ENCODE measurements around the gene PHC3. TPM values are rescaled to one million over a fixed set of nuclear protein-coding genes. Genes with fewer than 3 reads are reported as not detected.

The PHC3 gene
- polyA plus RNA-seq, 2 of the 4 experiments (the other 2 are of a cell fraction) = 10.8 to 49.1 TPM

GRCh38 chr3:170205302-170205701, 23.8 kb upstream of the PHC3 start (continued):
- TF ChIP-seq, protein P1, sequence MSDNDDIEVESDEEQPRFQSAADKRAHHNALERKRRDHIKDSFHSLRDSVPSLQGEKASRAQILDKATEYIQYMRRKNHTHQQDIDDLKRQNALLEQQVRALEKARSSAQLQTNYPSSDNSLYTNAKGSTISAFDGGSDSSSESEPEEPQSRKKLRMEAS (IDR thresholded peaks at IDR 0.05) = no peak
- TF ChIP-seq HMGXB4 (CRISPR knock-in tag; IDR thresholded peaks at IDR 0.05; ENCODE audit: borderline replicate concordance) (no peak), KDM1A (IDR thresholded peaks at IDR 0.05; ENCODE audit: low read depth) (no peak), NR3C1 (IDR thresholded peaks at IDR 0.05) (no peak), PHF8 (IDR thresholded peaks at IDR 0.05; ENCODE audit: borderline replicate concordance, low read depth) (no peak), POLR2A (IDR thresholded peaks at IDR 0.05; ENCODE audit: low read length) (no peak)
- TF ChIP-seq, protein P2, sequence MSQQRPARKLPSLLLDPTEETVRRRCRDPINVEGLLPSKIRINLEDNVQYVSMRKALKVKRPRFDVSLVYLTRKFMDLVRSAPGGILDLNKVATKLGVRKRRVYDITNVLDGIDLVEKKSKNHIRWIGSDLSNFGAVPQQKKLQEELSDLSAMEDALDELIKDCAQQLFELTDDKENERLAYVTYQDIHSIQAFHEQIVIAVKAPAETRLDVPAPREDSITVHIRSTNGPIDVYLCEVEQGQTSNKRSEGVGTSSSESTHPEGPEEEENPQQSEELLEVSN (IDR thresholded peaks at IDR 0.05; ENCODE audit: borderline replicate concordance, low read depth) = no peak

GRCh38 chr3:170204509-170204908, 23.0 kb upstream of the PHC3 start:
- WGBS (ENCODE audit: missing lambda C conversion rate) = 86% methylated on average over 10 of the region's 10 CpGs
- CTCF ChIA-PET = interaction anchor here (1.4 kb wide), 1 partner anchor 11 kb away, joined by 5 read pairs; no protein-coding TSS in a partner anchor
- H3K4me1 ChIP-seq = 0 out of 3 replicates have a peak, but pooled peaks cover 6% of the 10 kb centered on the region
- no peak for FAIRE-seq
- TF ChIP-seq NR3C1 (IDR thresholded peaks at IDR 0.05) = no peak
- no peak for TF ChIP-seq HOXA7 (CRISPR knock-in tag; IDR thresholded peaks at IDR 0.05)
- no peak for TF ChIP-seq TFCP2L1 (CRISPR knock-in tag; IDR thresholded peaks at IDR 0.05)
- TF ChIP-seq NPAS2 (CRISPR knock-in tag; IDR thresholded peaks at IDR 0.05; ENCODE audit: borderline replicate concordance) = no peak
- TF ChIP-seq TP53 (CRISPR knock-in tag; IDR thresholded peaks at IDR 0.05) = no peak
- no peak for TF ChIP-seq EHF (CRISPR knock-in tag; IDR thresholded peaks at IDR 0.05)
- no peak for TF ChIP-seq SREBF2 (IDR thresholded peaks at IDR 0.05)
- TF ChIP-seq, protein P1 (IDR thresholded peaks at IDR 0.05) = no peak
- TF ChIP-seq, protein P3, sequence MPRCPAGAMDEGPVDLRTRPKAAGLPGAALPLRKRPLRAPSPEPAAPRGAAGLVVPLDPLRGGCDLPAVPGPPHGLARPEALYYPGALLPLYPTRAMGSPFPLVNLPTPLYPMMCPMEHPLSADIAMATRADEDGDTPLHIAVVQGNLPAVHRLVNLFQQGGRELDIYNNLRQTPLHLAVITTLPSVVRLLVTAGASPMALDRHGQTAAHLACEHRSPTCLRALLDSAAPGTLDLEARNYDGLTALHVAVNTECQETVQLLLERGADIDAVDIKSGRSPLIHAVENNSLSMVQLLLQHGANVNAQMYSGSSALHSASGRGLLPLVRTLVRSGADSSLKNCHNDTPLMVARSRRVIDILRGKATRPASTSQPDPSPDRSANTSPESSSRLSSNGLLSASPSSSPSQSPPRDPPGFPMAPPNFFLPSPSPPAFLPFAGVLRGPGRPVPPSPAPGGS (IDR thresholded peaks at IDR 0.05) = no peak
- TF ChIP-seq, protein P4, sequence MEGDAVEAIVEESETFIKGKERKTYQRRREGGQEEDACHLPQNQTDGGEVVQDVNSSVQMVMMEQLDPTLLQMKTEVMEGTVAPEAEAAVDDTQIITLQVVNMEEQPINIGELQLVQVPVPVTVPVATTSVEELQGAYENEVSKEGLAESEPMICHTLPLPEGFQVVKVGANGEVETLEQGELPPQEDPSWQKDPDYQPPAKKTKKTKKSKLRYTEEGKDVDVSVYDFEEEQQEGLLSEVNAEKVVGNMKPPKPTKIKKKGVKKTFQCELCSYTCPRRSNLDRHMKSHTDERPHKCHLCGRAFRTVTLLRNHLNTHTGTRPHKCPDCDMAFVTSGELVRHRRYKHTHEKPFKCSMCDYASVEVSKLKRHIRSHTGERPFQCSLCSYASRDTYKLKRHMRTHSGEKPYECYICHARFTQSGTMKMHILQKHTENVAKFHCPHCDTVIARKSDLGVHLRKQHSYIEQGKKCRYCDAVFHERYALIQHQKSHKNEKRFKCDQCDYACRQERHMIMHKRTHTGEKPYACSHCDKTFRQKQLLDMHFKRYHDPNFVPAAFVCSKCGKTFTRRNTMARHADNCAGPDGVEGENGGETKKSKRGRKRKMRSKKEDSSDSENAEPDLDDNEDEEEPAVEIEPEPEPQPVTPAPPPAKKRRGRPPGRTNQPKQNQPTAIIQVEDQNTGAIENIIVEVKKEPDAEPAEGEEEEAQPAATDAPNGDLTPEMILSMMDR (IDR thresholded peaks at IDR 0.05) = no peak
- TF ChIP-seq PHF8 (IDR thresholded peaks at IDR 0.05; ENCODE audit: borderline replicate concordance, low read depth) = no peak
- no peak for TF ChIP-seq HEYL (CRISPR knock-in tag; IDR thresholded peaks at IDR 0.05)
- TF ChIP-seq SMC3 (IDR thresholded peaks at IDR 0.05) = no peak
- TF ChIP-seq KDM1A (IDR thresholded peaks at IDR 0.05; ENCODE audit: low read depth) = no peak
- TF ChIP-seq, protein P2 (IDR thresholded peaks at IDR 0.05; ENCODE audit: borderline replicate concordance, low read depth) = no peak
- no peak for TF ChIP-seq RARB (CRISPR knock-in tag; IDR thresholded peaks at IDR 0.05)
- no peak for TF ChIP-seq CHD4 (IDR thresholded peaks at IDR 0.05; ENCODE audit: borderline replicate concordance)
- no peak for TF ChIP-seq CBX8 (IDR thresholded peaks at IDR 0.05)
- TF ChIP-seq EP300 (IDR thresholded peaks at IDR 0.05) = no peak
- no peak for TF ChIP-seq POLR2A (IDR thresholded peaks at IDR 0.05; ENCODE audit: low read length)
- H3K4me2 ChIP-seq = no peak overlapping the region
- ATAC-seq = no peak
- H3K9me3 ChIP-seq = no peaks in the 10 kb centered on the region
- POLR2A ChIA-PET = interaction anchor here (0.7 to 1.1 kb wide), 2 partner anchors 17 to 153 kb away, joined by 3 to 4 read pairs; partner anchors contain the start of genes PRKCI and SKIL
- DNase-seq (ENCODE audit: low read depth in 1 of 2, low spot score in 1 of 2) = no peak
- H3K4me3 ChIP-seq = no peak overlapping the region
- no peak overlapping the region for H3K27ac ChIP-seq

All from A549 (cell line).